HepG2 (cell line): ENCODE data around the gene DNAJB2. TPM values are rescaled to one million over a fixed set of nuclear protein-coding genes. Genes with fewer than 3 reads are reported as not detected.

ENCODE experiments used
- MAFK ChIP-seq, 2 experiments: IDR thresholded peaks in 1 of 2; conservative IDR thresholded peaks in 1 of 2; 2 replicates each; pipeline ENCODE4 v1.6.1; 2011; ENCODE audit warnings: improper control_type of control experiment in 2 of 2, low read length in 2 of 2
- POLR2G ChIP-seq: fragments of 200-400 bp; formaldehyde crosslinking; IDR thresholded peaks from 2 replicates; pipeline ENCODE4 v1.6.1; 2018; ENCODE audit warnings: mild to moderate bottlenecking, low read depth, low read length, moderate library complexity
- ZBTB1 ChIP-seq: sonication (generic); formaldehyde crosslinking; IDR thresholded peaks from 2 replicates; pipeline ENCODE4 v1.4.0; 2020; ENCODE audit warnings: missing genetic modification reagents, borderline replicate concordance
- ZNF33A ChIP-seq: sonication (generic); formaldehyde crosslinking; IDR thresholded peaks from 2 replicates; pipeline ENCODE4 v1.5.1; 2020; ENCODE audit warnings: missing genetic modification reagents, mild to moderate bottlenecking, moderate library complexity, borderline replicate concordance
- ZNF567 ChIP-seq: sonication (generic); formaldehyde crosslinking; IDR thresholded peaks from 2 replicates; pipeline ENCODE4 v1.8.1; 2023; ENCODE audit warnings: mild to moderate bottlenecking, missing genetic modification reagents, borderline replicate concordance
- ZNF670 ChIP-seq: sonication (generic); formaldehyde crosslinking; IDR thresholded peaks from 2 replicates; pipeline ENCODE4 v1.8.0; 2022; ENCODE audit warnings: mild to moderate bottlenecking, missing genetic modification reagents, borderline replicate concordance
- ZNF839 ChIP-seq: sonication (generic); formaldehyde crosslinking; IDR thresholded peaks from 2 replicates; pipeline ENCODE4 v1.4.0; 2020; ENCODE audit warnings: missing genetic modification reagents, mild to moderate bottlenecking, borderline replicate concordance
- polyA plus RNA-seq, 8 experiments: library from polyadenylated mRNA; depleted of rRNA in 3 of 8; stranded (reverse) in 7 of 8; unstranded in 1 of 8; fragments of >200 nt; fragmentation: Illumina TruSeq in 4 of 8; extraction: Trizol in 4 of 8; gene quantifications; 2 replicates each; pipeline versions ENCODE4 v1.2.1 to v1.2.3, GENCODE V29; 2011 to 2016; ENCODE audit warnings: low read depth in 4 of 8, missing spikeins in 1 of 8, mixed read lengths in 1 of 8; ENCODE audit not compliant: insufficient read depth in 1 of 8
- total RNA-seq, 5 experiments: library from RNA; depleted of rRNA; stranded (reverse); fragments of >200 nt; fragmentation: Illumina TruSeq; extraction: Trizol; gene quantifications; 2 replicates each; pipeline ENCODE4 v1.2.3, GENCODE V29; 2016; ENCODE audit warnings: low read depth in 1 of 5
- TF ChIP-seq, protein P1 (sequence below): sonication (generic); formaldehyde crosslinking; IDR thresholded peaks from 2 replicates; pipeline ENCODE4 v1.4.0; 2020; ENCODE audit warnings: missing genetic modification reagents, borderline replicate concordance

The DNAJB2 gene
- total and polyA plus RNA-seq, 2 of the 13 experiments (the other 11 are each of a cell fraction or from before 2014, with no cell fraction given): 21.3 to 31.1 TPM

DNA sequence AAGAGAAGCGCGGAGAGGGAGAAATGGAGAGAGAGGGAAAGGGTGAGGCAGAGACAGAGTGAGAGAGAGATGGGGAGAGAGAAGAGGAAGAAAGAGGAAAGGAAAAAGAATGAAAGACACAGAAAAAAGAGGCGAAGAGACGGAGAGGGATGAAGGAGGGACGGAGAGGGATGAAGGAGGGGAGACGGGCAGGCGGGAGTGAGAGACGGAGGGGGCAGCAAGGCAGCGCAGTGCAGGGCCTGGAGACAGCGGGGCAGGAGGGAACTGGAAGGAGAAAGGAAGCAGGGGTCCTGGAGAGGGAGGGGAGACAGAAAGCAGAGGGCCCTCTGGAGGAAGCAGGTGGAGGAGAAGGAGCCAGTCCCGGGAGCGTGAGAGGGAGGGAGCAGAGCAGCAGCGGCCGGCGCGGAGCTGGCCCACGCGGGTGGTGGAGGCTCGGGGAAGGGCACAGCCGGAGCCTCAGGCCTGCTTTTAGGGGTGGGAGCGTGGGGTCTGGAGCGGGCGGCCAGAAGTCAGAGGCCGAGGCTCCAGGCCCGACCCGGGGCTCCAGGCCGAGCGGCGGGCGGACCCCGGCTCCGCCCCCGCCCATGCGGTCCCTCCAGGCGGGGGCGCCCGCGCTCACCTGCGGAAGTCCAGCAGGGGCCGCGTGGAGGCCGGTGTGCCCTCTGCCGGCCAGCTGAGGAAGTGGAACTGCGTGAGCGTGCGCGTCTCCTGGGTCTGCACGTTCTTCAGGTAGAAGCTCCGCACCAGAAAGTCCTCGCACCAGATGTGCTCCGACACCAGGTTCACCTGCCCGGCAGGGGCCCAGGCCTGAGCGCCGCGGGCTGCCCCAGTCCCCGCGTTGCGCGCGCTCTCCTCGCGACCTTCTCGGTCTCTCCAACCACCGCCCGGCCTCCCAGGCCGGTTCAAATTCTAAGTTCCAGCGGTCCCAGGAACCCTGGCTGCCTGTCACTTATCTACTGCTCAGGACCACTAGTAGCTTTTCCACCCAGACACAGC is 15.5 kb downstream of the DNAJB2 start (continued):
- TF ChIP-seq MAFK (conservative IDR thresholded peaks at IDR 0.05 in 1 of 2, IDR thresholded peaks at IDR 0.05 in 1 of 2; ENCODE audit: low read length in 2 of 2) (no peak), POLR2G (peak; percentile 81), ZNF567 (CRISPR knock-in tag) (0 out of 2 replicates have a peak, but pooled peaks have one; percentile 69), ZNF33A (CRISPR knock-in tag) (no peak), ZNF839 (CRISPR knock-in tag) (peak; percentile 76; the same call in 1 of the 2 replicates), ZBTB1 (no peak; the same call in 1 of the 2 replicates), ZNF670 (CRISPR knock-in tag) (0 out of 2 replicates have a peak, but pooled peaks have one; percentile 43)
- TF ChIP-seq, protein P1, sequence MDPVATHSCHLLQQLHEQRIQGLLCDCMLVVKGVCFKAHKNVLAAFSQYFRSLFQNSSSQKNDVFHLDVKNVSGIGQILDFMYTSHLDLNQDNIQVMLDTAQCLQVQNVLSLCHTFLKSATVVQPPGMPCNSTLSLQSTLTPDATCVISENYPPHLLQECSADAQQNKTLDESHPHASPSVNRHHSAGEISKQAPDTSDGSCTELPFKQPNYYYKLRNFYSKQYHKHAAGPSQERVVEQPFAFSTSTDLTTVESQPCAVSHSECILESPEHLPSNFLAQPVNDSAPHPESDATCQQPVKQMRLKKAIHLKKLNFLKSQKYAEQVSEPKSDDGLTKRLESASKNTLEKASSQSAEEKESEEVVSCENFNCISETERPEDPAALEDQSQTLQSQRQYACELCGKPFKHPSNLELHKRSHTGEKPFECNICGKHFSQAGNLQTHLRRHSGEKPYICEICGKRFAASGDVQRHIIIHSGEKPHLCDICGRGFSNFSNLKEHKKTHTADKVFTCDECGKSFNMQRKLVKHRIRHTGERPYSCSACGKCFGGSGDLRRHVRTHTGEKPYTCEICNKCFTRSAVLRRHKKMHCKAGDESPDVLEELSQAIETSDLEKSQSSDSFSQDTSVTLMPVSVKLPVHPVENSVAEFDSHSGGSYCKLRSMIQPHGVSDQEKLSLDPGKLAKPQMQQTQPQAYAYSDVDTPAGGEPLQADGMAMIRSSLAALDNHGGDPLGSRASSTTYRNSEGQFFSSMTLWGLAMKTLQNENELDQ (CRISPR knock-in tag): no peak
